ENCODE data around the gene ITGA11. TPM values are rescaled to one million over a fixed set of nuclear protein-coding genes. Genes with fewer than 3 reads are reported as not detected.

The ITGA11 gene
- total and polyA plus RNA-seq, 2 donors (not counting 1 experiment from before 2014, with no cell fraction given), result not detected

- no peak overlapping the region for H3K4me3 Mint-ChIP-seq
- Histone ChIP-seq H3K4me3 (ENCODE audit: control extremely low read depth in 1 of 5, extremely low read depth in 1 of 5, insufficient read depth in 1 of 5, low read depth in 2 of 5, low read length in 4 of 5) (no peak overlapping the region), H3K4me2 (replicated peaks; ENCODE audit: low read depth, low read length, poor library complexity, severe bottlenecking) (no peak overlapping the region), H3K27ac (ENCODE audit: low read length in 2 of 2) (no peak overlapping the region), H3K4me1 (ENCODE audit: control insufficient read depth in 2 of 2, insufficient read depth in 2 of 2, low read length in 2 of 2) (no peaks in the 10 kb centered on the region), H3K36me3 (replicated peaks in 1 of 2; ENCODE audit: control extremely low read depth in 1 of 2, control insufficient read depth in 1 of 2, extremely low read depth in 1 of 2, insufficient read depth in 2 of 2, low read length in 1 of 2) (no peaks in the 10 kb centered on the region), H3K79me2 (ENCODE audit: control insufficient read depth, insufficient read depth, low read length) (no peaks in the 10 kb centered on the region), H3K27me3 (replicated peaks in 1 of 4; ENCODE audit: control extremely low read depth in 1 of 4, control insufficient read depth in 3 of 4, insufficient read depth in 4 of 4, low read length in 3 of 4) (no peaks in the 10 kb centered on the region), H3K9ac (ENCODE audit: low read length) (no peak overlapping the region), H2AFZ (ENCODE audit: insufficient read depth, low read depth, low read length, poor library complexity, severe bottlenecking) (no peak overlapping the region), H4K20me1 (ENCODE audit: control insufficient read depth, insufficient read depth, low read length, poor library complexity, severe bottlenecking) (no peaks in the 10 kb centered on the region), H3K9me3 (ENCODE audit: control extremely low read depth in 1 of 3, control insufficient read depth in 2 of 3, insufficient read depth in 1 of 3, low read length in 2 of 3) (no peaks in the 10 kb centered on the region)
- peaks cover 12% of the 10 kb centered on the region for H3K27me3 Mint-ChIP-seq
- no peak overlapping the region for H3K27ac Mint-ChIP-seq
- POLR2A ChIA-PET, result no interaction called here
- ATAC-seq (ENCODE audit: low read depth) (no peak), DNase-seq (no peak)
- no peak for TF ChIP-seq CTCF (IDR thresholded peaks at IDR 0.05)
- TF ChIP-seq EZH2 (IDR thresholded peaks at IDR 0.05; ENCODE audit: borderline replicate concordance, insufficient read depth, low read depth, low read length, poor library complexity, severe bottlenecking), result no peak
- CTCF ChIA-PET, result no interaction called here
- intact Hi-C loops (cut with micrococcal nuclease), result no loop called here
- H3K9me3 Mint-ChIP-seq (ENCODE audit: insufficient read depth), result no peaks in the 10 kb centered on the region
- WGBS (ENCODE audit: insufficient coverage), result 91% methylated on average over 5 of the region's 5 CpGs
- no peaks in the 10 kb centered on the region for H3K4me1 Mint-ChIP-seq
Measured at GRCh38 chr15:68345481-68345880, 86.5 kb downstream of the ITGA11 start.

- Histone ChIP-seq H3K27ac (ENCODE audit: low read length in 2 of 2) (no peak overlapping the region), H4K20me1 (ENCODE audit: control insufficient read depth, insufficient read depth, low read length, poor library complexity, severe bottlenecking) (no peaks in the 10 kb centered on the region), H2AFZ (ENCODE audit: insufficient read depth, low read depth, low read length, poor library complexity, severe bottlenecking) (no peak overlapping the region), H3K36me3 (replicated peaks in 1 of 2; ENCODE audit: control extremely low read depth in 1 of 2, control insufficient read depth in 1 of 2, extremely low read depth in 1 of 2, insufficient read depth in 2 of 2, low read length in 1 of 2) (no peaks in the 10 kb centered on the region), H3K4me3 (ENCODE audit: control extremely low read depth in 1 of 5, extremely low read depth in 1 of 5, insufficient read depth in 1 of 5, low read depth in 2 of 5, low read length in 4 of 5) (no peak overlapping the region), H3K4me2 (replicated peaks; ENCODE audit: low read depth, low read length, poor library complexity, severe bottlenecking) (no peak overlapping the region), H3K79me2 (ENCODE audit: control insufficient read depth, insufficient read depth, low read length) (no peaks in the 10 kb centered on the region), H3K27me3 (replicated peaks in 1 of 4; ENCODE audit: control extremely low read depth in 1 of 4, control insufficient read depth in 3 of 4, insufficient read depth in 4 of 4, low read length in 3 of 4) (no peaks in the 10 kb centered on the region), H3K4me1 (ENCODE audit: control insufficient read depth in 2 of 2, insufficient read depth in 2 of 2, low read length in 2 of 2) (no peaks in the 10 kb centered on the region), H3K9ac (ENCODE audit: low read length) (no peak overlapping the region), H3K9me3 (ENCODE audit: control extremely low read depth in 1 of 3, control insufficient read depth in 2 of 3, insufficient read depth in 1 of 3, low read length in 2 of 3) (no peaks in the 10 kb centered on the region)
- H3K27ac Mint-ChIP-seq, result no peak overlapping the region
- H3K4me1 Mint-ChIP-seq, result no peaks in the 10 kb centered on the region
- TF ChIP-seq EZH2 (IDR thresholded peaks at IDR 0.05; ENCODE audit: borderline replicate concordance, insufficient read depth, low read depth, low read length, poor library complexity, severe bottlenecking) (no peak), CTCF (IDR thresholded peaks at IDR 0.05) (no peak)
- intact Hi-C loops (cut with micrococcal nuclease), result no loop called here
- ChIA-PET POLR2A (no interaction called here), CTCF (interaction anchor here (0.6 kb wide), 1 partner anchor 172 kb away, joined by 5 read pairs; no protein-coding TSS in a partner anchor)
- H3K9me3 Mint-ChIP-seq (ENCODE audit: insufficient read depth), result no peaks in the 10 kb centered on the region
- WGBS (ENCODE audit: insufficient coverage), result 77% methylated on average over 6 of the region's 7 CpGs
- no peak overlapping the region for H3K4me3 Mint-ChIP-seq
- ATAC-seq (ENCODE audit: low read depth), result no peak
- DNase-seq, result no peak
- peaks cover 12% of the 10 kb centered on the region for H3K27me3 Mint-ChIP-seq
Measured at GRCh38 chr15:68344600-68344999, 87.4 kb downstream of the ITGA11 start.
